ENCODE results near the gene NRIP1. TPM values are rescaled to one million over a fixed set of nuclear protein-coding genes. Genes with fewer than 3 reads are reported as not detected.

Gene NRIP1
- total RNA-seq, 2 experiments from 2014 or later = 22.7 to 27.3 TPM

DNA sequence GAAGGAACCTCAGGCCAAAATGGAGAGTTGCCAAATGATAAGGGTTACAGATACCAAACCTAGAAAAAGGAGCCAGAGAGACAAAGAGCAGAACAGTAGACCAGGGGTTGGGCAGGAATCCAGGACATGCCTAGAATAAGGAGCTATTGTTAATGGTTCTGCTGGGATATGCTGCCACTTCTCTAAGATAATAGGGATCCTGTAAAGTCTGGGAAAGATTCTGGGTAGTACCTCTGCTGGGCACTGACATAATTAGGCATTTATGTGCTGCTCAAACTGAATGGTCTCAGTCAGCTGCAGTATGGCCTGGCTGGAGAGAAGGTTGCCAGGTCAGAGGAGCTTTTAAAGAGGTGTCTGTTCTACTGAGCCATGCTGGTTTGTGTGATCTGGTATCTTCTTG lies 19.9 kb upstream of the NRIP1 start:
- POLR2A ChIA-PET = no interaction called here
- no peaks in the 10 kb centered on the region for H3K4me1 Mint-ChIP-seq
- H3K9me3 Mint-ChIP-seq = no peaks in the 10 kb centered on the region
- H3K36me3 Mint-ChIP-seq = no peaks in the 10 kb centered on the region
- no peak overlapping the region for H3K27ac Mint-ChIP-seq
- no peak for DNase-seq
- ATAC-seq (ENCODE audit: low read depth) = no peak
- H3K27me3 Mint-ChIP-seq = peaks cover 2% of the 10 kb centered on the region
- no peak overlapping the region for H3K4me3 Mint-ChIP-seq

DNA sequence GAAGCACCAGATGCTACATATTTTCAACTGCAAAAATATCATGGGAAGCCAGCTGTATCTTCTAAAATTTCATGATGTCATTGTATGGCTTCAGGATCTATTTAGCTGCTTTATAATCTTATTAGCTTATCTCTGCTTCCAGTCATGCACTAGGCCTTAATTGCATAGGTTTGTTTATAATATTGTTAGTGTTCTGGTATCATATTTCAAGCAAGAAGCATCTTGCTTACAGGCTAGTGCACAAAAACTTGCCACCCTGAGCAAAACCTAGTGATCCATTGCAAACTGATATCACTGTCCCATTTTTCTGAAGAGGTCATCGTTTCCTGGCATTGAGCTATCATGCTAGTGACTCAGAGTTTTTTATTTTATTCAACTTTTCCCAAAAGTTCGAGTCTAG lies 15.7 kb upstream of the NRIP1 start:
- ATAC-seq (ENCODE audit: low read depth) (no peak), DNase-seq (no peak)
- Mint-ChIP-seq H3K36me3 (no peaks in the 10 kb centered on the region), H3K27ac (no peak overlapping the region), H3K4me3 (no peak overlapping the region), H3K27me3 (peaks cover 2% of the 10 kb centered on the region), H3K4me1 (no peaks in the 10 kb centered on the region), H3K9me3 (no peaks in the 10 kb centered on the region)
- POLR2A ChIA-PET = no interaction called here

DNA sequence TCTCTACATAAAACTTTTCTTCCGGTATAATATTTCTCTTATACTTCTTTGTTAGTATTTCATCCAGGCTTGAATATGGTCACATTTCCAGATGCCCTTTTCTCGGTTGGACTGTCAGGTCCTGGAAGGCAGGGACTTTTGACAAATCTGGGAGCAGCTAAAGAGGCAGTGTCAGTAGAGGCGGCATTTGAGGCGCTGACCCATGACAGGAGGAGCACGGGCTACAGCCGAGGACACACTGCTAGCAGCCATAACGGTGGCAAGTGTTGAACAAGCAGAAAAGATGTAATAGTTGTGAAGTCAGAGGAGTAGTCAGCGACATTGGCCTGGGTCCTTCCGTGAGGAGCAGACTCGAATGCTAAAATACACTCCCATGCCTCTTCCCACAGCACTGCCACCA lies 14.5 kb upstream of the NRIP1 start:
- Mint-ChIP-seq H3K27ac (no peak overlapping the region), H3K27me3 (peaks cover 2% of the 10 kb centered on the region)

DNA sequence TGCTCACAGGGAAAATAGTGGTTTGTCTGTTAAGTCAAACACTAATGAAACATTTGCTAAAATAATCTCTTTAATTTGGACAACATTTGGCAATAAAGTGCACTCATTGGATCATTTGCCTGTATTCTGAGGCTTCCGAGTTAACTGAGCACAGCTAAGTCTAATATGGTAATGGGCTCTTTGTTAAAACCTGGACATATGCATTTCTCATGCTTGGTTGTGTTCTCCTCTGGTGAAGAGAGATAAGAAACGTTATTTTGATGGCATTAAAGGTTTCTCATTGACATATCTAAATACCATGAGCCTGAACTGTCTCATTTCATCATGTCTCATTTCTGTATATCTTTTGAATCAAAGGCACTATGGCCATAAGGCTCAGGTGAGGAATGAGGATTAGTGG lies 13.4 kb upstream of the NRIP1 start:
- peaks cover 2% of the 10 kb centered on the region for H3K27me3 Mint-ChIP-seq

More for the DNA sequence above, 14.5 kb upstream of the NRIP1 start:
- POLR2A ChIA-PET = no interaction called here
- ATAC-seq (ENCODE audit: low read depth) (no peak), DNase-seq (no peak)
- Mint-ChIP-seq H3K36me3 (no peaks in the 10 kb centered on the region), H3K4me1 (no peaks in the 10 kb centered on the region), H3K9me3 (no peaks in the 10 kb centered on the region), H3K4me3 (no peak overlapping the region)

DNA sequence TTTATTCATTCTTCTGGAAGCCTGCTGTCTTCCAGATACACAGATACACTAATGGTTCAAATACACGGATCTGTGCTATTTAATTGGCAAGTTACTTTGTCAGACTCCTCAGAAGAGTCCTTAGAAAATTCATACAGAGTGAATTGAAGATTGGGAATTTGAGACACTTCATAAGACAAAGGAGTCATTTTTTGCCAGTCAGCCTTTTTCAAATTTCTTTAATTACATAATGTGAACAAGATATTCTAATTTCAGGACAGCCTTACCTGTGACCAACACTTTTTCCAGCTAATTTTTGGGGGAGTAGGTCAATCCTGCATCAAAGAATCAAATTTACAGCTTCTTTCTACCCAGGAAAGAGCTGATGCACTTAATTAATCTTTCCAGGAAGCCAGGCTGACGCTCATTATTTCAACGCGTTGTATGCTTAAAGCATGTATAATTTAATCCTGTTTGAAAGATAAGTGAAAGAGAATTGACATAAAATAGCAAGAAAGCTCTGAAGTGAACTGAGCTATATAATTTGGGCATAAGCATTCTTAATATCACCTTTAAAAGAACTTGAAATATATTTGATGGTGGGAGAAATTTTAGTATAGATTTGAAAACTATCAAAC lies 12.8 kb upstream of the NRIP1 start:
- H3K9me3 Mint-ChIP-seq = no peaks in the 10 kb centered on the region

More for the DNA sequence above, 13.4 kb upstream of the NRIP1 start:
- Mint-ChIP-seq H3K27ac (no peak overlapping the region), H3K4me1 (no peaks in the 10 kb centered on the region), H3K36me3 (no peaks in the 10 kb centered on the region), H3K9me3 (no peaks in the 10 kb centered on the region), H3K4me3 (no peak overlapping the region)
- POLR2A ChIA-PET = no interaction called here
- ATAC-seq (ENCODE audit: low read depth) (no peak), DNase-seq (no peak)

DNA sequence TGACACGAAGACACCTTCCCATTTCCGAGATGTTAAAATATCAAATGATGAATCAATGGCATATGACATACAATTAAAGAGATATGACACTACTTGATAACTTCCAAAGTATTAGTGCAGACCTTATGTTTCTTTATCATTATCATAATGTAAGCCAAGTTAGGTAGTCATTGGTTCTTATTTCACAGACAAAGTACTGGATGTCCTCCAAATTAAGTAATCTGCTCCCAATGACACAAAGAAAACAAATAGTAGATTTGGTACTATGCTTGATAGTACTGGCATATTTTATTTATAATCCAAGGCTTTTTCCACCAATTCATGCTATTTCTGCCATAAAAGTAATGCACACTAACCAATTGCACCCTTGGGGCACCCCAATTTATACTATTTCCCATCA lies 11.9 kb upstream of the NRIP1 start:
- peaks cover 2% of the 10 kb centered on the region for H3K27me3 Mint-ChIP-seq
- POLR2A ChIA-PET = no interaction called here
- H3K9me3 Mint-ChIP-seq = no peaks in the 10 kb centered on the region

More for the DNA sequence above, 12.8 kb upstream of the NRIP1 start:
- Mint-ChIP-seq H3K27ac (no peak overlapping the region), H3K36me3 (no peaks in the 10 kb centered on the region), H3K4me1 (no peaks in the 10 kb centered on the region), H3K27me3 (peaks cover 2% of the 10 kb centered on the region), H3K4me3 (no peak overlapping the region)
- POLR2A ChIA-PET = no interaction called here
- ATAC-seq (ENCODE audit: low read depth) (no peak), DNase-seq (no peak)

DNA sequence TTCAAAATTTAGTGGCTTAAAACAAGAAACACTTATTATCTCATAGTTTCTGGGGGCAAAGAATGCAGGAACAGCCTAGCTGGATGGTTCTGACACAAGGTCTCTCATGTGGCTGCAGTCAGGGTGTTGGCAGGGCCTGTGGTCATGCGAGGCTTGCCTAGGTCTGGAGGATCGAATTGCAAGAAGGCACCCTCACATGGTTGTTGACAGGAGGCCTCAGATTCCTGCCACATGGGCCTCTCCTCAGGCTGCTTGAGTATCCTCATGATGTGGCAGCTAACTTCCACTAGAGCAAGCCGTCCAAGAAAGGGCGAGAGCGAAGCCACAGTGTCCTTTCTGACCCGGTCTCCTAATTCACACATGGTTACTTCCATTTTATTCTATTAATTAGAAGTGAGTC lies 6.2 kb upstream of the NRIP1 start:
- POLR2A ChIA-PET = no interaction called here
- Mint-ChIP-seq H3K9me3 (no peaks in the 10 kb centered on the region), H3K27me3 (peaks cover 9% of the 10 kb centered on the region), H3K36me3 (no peaks in the 10 kb centered on the region), H3K4me3 (no peak overlapping the region), H3K4me1 (peaks cover 7% of the 10 kb centered on the region), H3K27ac (no peak overlapping the region)
- ATAC-seq (ENCODE audit: low read depth) (no peak), DNase-seq (no peak)

More for the DNA sequence above, 11.9 kb upstream of the NRIP1 start:
- ATAC-seq (ENCODE audit: low read depth) (no peak), DNase-seq (no peak)
- no peaks in the 10 kb centered on the region for H3K36me3 Mint-ChIP-seq
- H3K4me1 Mint-ChIP-seq = no peaks in the 10 kb centered on the region
- no peak overlapping the region for H3K4me3 Mint-ChIP-seq
- H3K27ac Mint-ChIP-seq = no peak overlapping the region

DNA sequence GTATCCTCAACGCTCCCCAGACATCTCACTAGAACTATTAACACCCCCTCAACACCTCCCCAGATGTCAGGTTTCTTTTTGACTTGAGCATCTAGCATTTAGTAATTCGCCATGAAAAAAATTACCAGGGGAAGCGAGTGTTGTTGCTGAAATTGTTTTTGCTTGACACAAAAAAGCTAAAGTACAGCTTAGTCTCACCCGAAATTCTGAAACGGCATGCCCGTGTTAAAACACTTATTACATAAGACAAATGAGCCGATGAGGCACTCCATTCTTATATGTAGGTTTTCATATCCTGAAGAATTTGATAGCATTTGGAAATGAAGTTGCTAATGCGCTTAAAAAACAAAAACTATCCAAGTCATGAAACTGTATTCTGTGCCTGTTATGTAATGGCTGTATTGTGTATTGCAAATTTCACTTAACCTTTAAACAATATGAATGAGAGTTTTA lies 1.3 kb upstream of the NRIP1 start:
- Mint-ChIP-seq H3K9me3 (no peaks in the 10 kb centered on the region), H3K27me3 (peaks cover 9% of the 10 kb centered on the region), H3K27ac (peak overlapping the region; percentile 99), H3K4me3 (peak overlapping the region; percentile 99), H3K4me1 (peaks cover 31% of the 10 kb centered on the region), H3K36me3 (no peaks in the 10 kb centered on the region)
- ATAC-seq (ENCODE audit: low read depth) (no peak), DNase-seq (no peak)
- POLR2A ChIA-PET = interaction anchor here (0.6 to 3.6 kb wide), 10 partner anchors 8 to 683 kb away, joined by 3 to 50 read pairs (median 4); partner anchors contain the start of genes HSPA13 and USP25

DNA sequence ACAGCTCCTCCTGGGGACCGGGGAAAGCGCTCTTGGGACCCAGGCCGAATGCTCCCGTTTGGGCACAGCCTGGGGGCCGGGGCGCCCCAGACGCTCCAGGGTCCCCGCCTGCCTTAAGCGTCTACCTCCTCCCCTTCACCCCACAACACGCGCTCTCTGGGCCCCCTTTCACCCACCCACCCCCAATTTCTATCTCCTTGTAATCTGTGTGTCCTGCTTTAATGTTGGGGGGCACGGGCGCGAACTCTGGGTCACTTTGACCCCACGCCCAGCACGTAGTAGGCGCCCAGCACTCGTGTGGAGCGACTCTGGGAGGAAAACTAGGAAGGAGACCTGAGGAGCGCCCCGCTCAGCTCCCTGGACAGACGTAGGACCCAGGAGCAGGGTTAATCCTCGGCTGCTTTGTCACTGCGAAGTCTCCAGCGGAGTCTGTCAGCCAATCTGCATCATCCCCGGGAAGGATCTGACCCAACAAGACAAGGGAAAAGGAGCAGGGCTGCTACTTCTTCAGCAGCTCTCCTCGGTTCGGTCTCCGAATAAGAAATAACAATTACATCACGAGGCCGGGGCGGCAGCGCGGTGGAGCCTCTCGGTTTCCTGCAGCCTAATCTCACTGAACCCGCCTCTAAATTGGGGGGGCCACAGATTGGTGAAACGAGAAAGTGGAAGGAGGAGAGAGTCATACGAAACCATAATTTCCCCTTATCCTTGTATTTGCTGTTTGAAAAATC lies 757 bp upstream of the NRIP1 start:
- Mint-ChIP-seq H3K4me3 (peak overlapping the region; percentile 99), H3K27ac (peak overlapping the region; percentile 99), H3K9me3 (no peaks in the 10 kb centered on the region), H3K4me1 (peaks cover 35% of the 10 kb centered on the region), H3K27me3 (peaks cover 9% of the 10 kb centered on the region), H3K36me3 (no peaks in the 10 kb centered on the region)
- POLR2A ChIA-PET = interaction anchor here (0.6 to 3.6 kb wide), 24 partner anchors 9 to 768 kb away, joined by 3 to 50 read pairs (median 4); partner anchors contain the start of genes HSPA13 and USP25
- ATAC-seq (ENCODE audit: low read depth) (peak; percentile 49), DNase-seq (peak; percentile 80)

DNA sequence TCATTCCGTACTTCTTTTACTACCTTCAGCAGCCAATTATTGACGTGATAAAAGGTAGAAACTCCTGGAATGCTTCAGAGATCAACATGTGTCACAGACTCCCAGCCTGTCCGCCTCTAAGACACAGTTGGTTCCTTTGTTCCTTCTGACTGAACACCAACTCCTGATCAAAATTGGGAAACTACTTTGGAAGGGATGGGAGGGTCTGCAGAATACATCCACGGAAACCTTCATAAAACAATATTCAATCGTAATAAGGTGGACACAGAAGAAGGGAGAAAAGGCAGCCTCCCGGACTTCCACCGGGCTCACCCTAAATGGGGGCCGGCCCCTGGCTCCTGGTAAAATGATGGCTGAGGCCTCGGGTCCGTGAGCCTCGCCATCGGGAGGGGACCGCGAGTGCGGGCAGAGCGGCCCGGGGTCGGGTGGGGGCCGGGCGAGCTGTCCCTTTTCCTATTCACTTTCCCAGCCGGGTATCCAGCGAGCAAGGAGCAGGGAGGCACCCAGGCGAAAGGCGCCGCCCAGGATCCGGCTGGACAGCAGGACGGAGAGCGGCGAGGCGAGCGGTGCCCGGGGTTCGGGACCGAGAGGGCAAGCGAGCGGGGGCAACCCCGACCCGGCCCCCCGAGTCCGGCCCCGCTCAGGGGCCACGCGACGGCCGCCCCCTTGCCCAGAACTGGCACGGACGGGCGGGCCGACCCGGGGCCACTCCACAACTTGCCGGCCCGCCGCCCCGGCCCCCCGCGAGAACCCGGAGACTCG lies 805 bp downstream of the NRIP1 start:
- POLR2A ChIA-PET = interaction anchor here (1.4 to 3.6 kb wide), 3 partner anchors 10 to 681 kb away, joined by 4 to 50 read pairs (median 15); partner anchors contain the start of gene HSPA13
- ATAC-seq (ENCODE audit: low read depth) (no peak), DNase-seq (no peak)
- H3K4me3 Mint-ChIP-seq = peak overlapping the region; percentile 87
- H3K36me3 Mint-ChIP-seq = no peaks in the 10 kb centered on the region
- peak overlapping the region; percentile 86 for H3K27ac Mint-ChIP-seq
- H3K4me1 Mint-ChIP-seq = peaks cover 42% of the 10 kb centered on the region
- H3K27me3 Mint-ChIP-seq = peaks cover 6% of the 10 kb centered on the region
- no peaks in the 10 kb centered on the region for H3K9me3 Mint-ChIP-seq

DNA sequence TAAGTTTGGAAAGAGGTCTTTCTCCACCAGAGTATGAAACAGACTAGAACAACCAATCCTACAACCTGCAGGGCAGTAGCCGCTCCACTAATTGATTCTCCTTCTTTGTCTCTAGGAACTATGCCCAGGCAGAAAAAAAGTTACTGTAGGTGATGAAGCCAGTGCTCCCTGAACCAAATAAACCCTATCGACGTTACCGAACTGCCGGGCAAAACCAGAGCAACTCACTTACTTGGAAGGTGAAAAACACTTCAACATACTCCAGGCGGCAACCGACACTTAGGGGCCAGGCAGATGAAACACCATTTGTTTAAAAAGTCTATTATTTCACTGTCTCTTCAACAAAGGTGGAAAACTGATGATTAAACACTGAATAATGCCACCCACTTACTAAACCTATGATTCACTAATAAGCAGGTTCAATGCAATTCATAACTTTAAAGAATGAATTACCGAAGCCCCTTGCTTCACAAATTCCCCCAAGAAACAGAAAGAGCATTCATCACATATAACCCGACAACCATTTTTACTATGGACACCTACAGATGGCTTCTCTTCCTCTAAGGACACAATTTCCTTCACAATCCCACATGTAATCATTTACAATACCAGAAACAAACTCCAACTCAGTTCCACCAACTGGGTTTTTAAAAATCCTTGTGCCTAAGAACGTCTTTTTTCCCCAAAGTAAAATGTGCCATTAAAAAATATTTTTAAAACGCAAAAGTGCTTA lies 1.6 kb downstream of the NRIP1 start:
- peaks cover 49% of the 10 kb centered on the region for H3K4me1 Mint-ChIP-seq
- no peak for ATAC-seq (ENCODE audit: low read depth)
- H3K4me3 Mint-ChIP-seq = peak overlapping the region; percentile 87
- peaks cover 4% of the 10 kb centered on the region for H3K27me3 Mint-ChIP-seq
- no peak for DNase-seq
- H3K9me3 Mint-ChIP-seq = no peaks in the 10 kb centered on the region
- POLR2A ChIA-PET = interaction anchor here (3.6 kb wide), 1 partner anchor 9 kb away, joined by 50 read pairs; no protein-coding TSS in a partner anchor
- no peaks in the 10 kb centered on the region for H3K36me3 Mint-ChIP-seq
- H3K27ac Mint-ChIP-seq = peak overlapping the region; percentile 86

DNA sequence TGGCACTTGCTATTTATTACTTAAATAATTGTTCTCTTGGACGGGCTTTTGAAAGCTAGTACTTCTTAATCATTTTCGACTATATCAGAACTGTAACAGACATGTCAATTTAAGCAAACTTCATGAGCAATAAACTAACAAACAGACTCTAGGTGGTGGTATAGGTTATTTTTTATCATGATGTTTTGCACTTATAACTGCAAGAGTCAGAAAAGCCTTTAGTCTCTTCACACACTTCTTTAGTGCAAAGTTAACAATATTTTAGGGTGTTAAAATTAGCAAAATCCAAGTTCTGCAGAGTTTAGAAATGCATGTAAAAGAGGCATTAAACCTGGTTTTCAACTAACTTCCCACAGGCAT lies 2.2 kb downstream of the NRIP1 start:
- Mint-ChIP-seq H3K4me1 (peaks cover 53% of the 10 kb centered on the region), H3K36me3 (no peaks in the 10 kb centered on the region), H3K4me3 (peak overlapping the region; percentile 87), H3K27ac (peak overlapping the region; percentile 86), H3K27me3 (no peaks in the 10 kb centered on the region), H3K9me3 (no peaks in the 10 kb centered on the region)
- POLR2A ChIA-PET = no interaction called here
- DNase-seq = no peak
- ATAC-seq (ENCODE audit: low read depth) = no peak

Measured in activated naive CD8-positive, alpha-beta T cell treated with anti-CD3 and anti-CD28 coated beads, Interleukin-2, amount 10 ng/mL, durations not matched to agents 7 days and 5 days (primary cell).